Activated naive CD8-positive, alpha-beta T cell treated with anti-CD3 and anti-CD28 coated beads for 36 hours (primary cell): ENCODE measurements around the gene CYB5B. TPM values are rescaled to one million over a fixed set of nuclear protein-coding genes. Genes with fewer than 3 reads are reported as not detected.
"Not testable (repeated sequence)": the region's sequence is repeated elsewhere in the genome, so short reads cannot be mapped to it uniquely, and the experiment has no call there.

Source experiments
- DNase-seq: peaks from one replicate; pipeline ENCODE4 v3.0.0; 2021
- H3K27ac Mint-ChIP-seq: one replicate; pipeline ENCODE4 v1.8.0; 2022; ENCODE audit warnings: mild to moderate bottlenecking, moderate library complexity, mixed read lengths
- H3K27me3 Mint-ChIP-seq: one replicate; pipeline ENCODE4 v1.8.0; 2022; ENCODE audit warnings: mild to moderate bottlenecking, mixed read lengths
- H3K36me3 Mint-ChIP-seq: one replicate; pipeline ENCODE4 v1.8.0; 2021; ENCODE audit warnings: mild to moderate bottlenecking, mixed read lengths
- H3K4me1 Mint-ChIP-seq: one replicate; pipeline ENCODE4 v1.8.0; 2021; ENCODE audit warnings: mixed read lengths
- H3K4me3 Mint-ChIP-seq: one replicate; pipeline ENCODE4 v1.8.0; 2022; ENCODE audit warnings: mild to moderate bottlenecking, moderate library complexity, mixed read lengths
- H3K9me3 Mint-ChIP-seq: one replicate; pipeline ENCODE4 v1.8.0; 2022; ENCODE audit warnings: mixed read lengths
- total RNA-seq, 2 experiments: library from RNA; stranded (reverse); gene quantifications; one replicate each; pipeline ENCODE4 v1.2.3, GENCODE V29; 2021

CYB5B gene
- total RNA-seq, 2 experiments from 2014 or later: 182 to 183 TPM

GRCh38 chr16:69424935-69425784, 741 bp downstream of the CYB5B start:
- Mint-ChIP-seq H3K27me3 (no peaks in the 10 kb centered on the region), H3K9me3 (peaks cover 7% of the 10 kb centered on the region), H3K4me1 (peaks cover 34% of the 10 kb centered on the region), H3K36me3 (peaks cover 39% of the 10 kb centered on the region), H3K27ac (peak overlapping the region; percentile 93), H3K4me3 (peak overlapping the region; percentile 97)
- DNase-seq: no peak

GRCh38 chr16:69428652-69429051, 4.2 kb downstream of the CYB5B start:
- H3K27me3 Mint-ChIP-seq: no peaks in the 10 kb centered on the region
- H3K4me3 Mint-ChIP-seq: no peak overlapping the region
- peaks cover 59% of the 10 kb centered on the region for H3K36me3 Mint-ChIP-seq
- no peak overlapping the region for H3K27ac Mint-ChIP-seq
- H3K4me1 Mint-ChIP-seq: peaks cover 43% of the 10 kb centered on the region
- peaks cover 7% of the 10 kb centered on the region for H3K9me3 Mint-ChIP-seq
- no peak for DNase-seq

GRCh38 chr16:69429058-69429640, 4.7 kb downstream of the CYB5B start:
- not testable (repeated sequence) for H3K4me3 Mint-ChIP-seq, DNase-seq, H3K27me3 Mint-ChIP-seq, H3K9me3 Mint-ChIP-seq
- Mint-ChIP-seq H3K27ac (peak overlapping the region; percentile 3), H3K4me1 (peaks cover 44% of the 10 kb centered on the region), H3K36me3 (peaks cover 62% of the 10 kb centered on the region)

GRCh38 chr16:69431948-69432468, 7.6 kb downstream of the CYB5B start:
- H3K36me3 Mint-ChIP-seq: peaks cover 70% of the 10 kb centered on the region
- peaks cover 7% of the 10 kb centered on the region for H3K9me3 Mint-ChIP-seq
- no peak for DNase-seq
- no peak overlapping the region for H3K27ac Mint-ChIP-seq
- H3K4me1 Mint-ChIP-seq: peaks cover 57% of the 10 kb centered on the region
- H3K4me3 Mint-ChIP-seq: no peak overlapping the region
- no peaks in the 10 kb centered on the region for H3K27me3 Mint-ChIP-seq

GRCh38 chr16:69434066-69434465, 9.6 kb downstream of the CYB5B start:
- no peaks in the 10 kb centered on the region for H3K9me3 Mint-ChIP-seq
- H3K27me3 Mint-ChIP-seq: no peaks in the 10 kb centered on the region
- H3K36me3 Mint-ChIP-seq: peaks cover 60% of the 10 kb centered on the region
- no peak overlapping the region for H3K27ac Mint-ChIP-seq
- no peak for DNase-seq
- H3K4me1 Mint-ChIP-seq: peaks cover 67% of the 10 kb centered on the region
- H3K4me3 Mint-ChIP-seq: no peak overlapping the region

- peaks cover 70% of the 10 kb centered on the region for H3K4me1 Mint-ChIP-seq
- no peaks in the 10 kb centered on the region for H3K27me3 Mint-ChIP-seq
- no peak for DNase-seq
- peak overlapping the region; percentile 22 for H3K27ac Mint-ChIP-seq
- H3K4me3 Mint-ChIP-seq: no peak overlapping the region
- H3K9me3 Mint-ChIP-seq: no peaks in the 10 kb centered on the region
- peaks cover 54% of the 10 kb centered on the region for H3K36me3 Mint-ChIP-seq
Observed at GRCh38 chr16:69435977-69436820, 11.8 kb downstream of the CYB5B start.

- DNase-seq: no peak
- no peak overlapping the region for H3K4me3 Mint-ChIP-seq
- H3K36me3 Mint-ChIP-seq: peaks cover 54% of the 10 kb centered on the region
- H3K27ac Mint-ChIP-seq: peak overlapping the region; percentile 22
- H3K27me3 Mint-ChIP-seq: no peaks in the 10 kb centered on the region
- H3K4me1 Mint-ChIP-seq: peaks cover 64% of the 10 kb centered on the region
- H3K9me3 Mint-ChIP-seq: no peaks in the 10 kb centered on the region
Observed at GRCh38 chr16:69436896-69437295, 12.5 kb downstream of the CYB5B start.

GRCh38 chr16:69438465-69438864, 14.0 kb downstream of the CYB5B start:
- Mint-ChIP-seq H3K27ac (peak overlapping the region; percentile 55), H3K36me3 (peaks cover 52% of the 10 kb centered on the region), H3K4me3 (no peak overlapping the region), H3K27me3 (no peaks in the 10 kb centered on the region), H3K4me1 (peaks cover 59% of the 10 kb centered on the region), H3K9me3 (no peaks in the 10 kb centered on the region)
- DNase-seq: no peak

GRCh38 chr16:69440250-69440649, 15.8 kb downstream of the CYB5B start:
- Mint-ChIP-seq H3K9me3 (no peaks in the 10 kb centered on the region), H3K36me3 (peaks cover 50% of the 10 kb centered on the region), H3K4me3 (no peak overlapping the region), H3K4me1 (peaks cover 62% of the 10 kb centered on the region), H3K27me3 (no peaks in the 10 kb centered on the region), H3K27ac (peak overlapping the region; percentile 25)
- DNase-seq: no peak

- not testable (repeated sequence) for H3K27me3 Mint-ChIP-seq, H3K9me3 Mint-ChIP-seq, DNase-seq, H3K27ac Mint-ChIP-seq, H3K4me3 Mint-ChIP-seq
- Mint-ChIP-seq H3K36me3 (peaks cover 45% of the 10 kb centered on the region), H3K4me1 (peaks cover 56% of the 10 kb centered on the region)
Observed at GRCh38 chr16:69441030-69441429, 16.6 kb downstream of the CYB5B start.

GRCh38 chr16:69443927-69444631, 19.7 kb downstream of the CYB5B start:
- peak overlapping the region; percentile 91 for H3K27ac Mint-ChIP-seq
- H3K9me3 Mint-ChIP-seq: no peaks in the 10 kb centered on the region
- peaks cover 40% of the 10 kb centered on the region for H3K36me3 Mint-ChIP-seq
- no peak for DNase-seq
- H3K27me3 Mint-ChIP-seq: no peaks in the 10 kb centered on the region
- H3K4me3 Mint-ChIP-seq: peak overlapping the region; percentile 60
- peaks cover 34% of the 10 kb centered on the region for H3K4me1 Mint-ChIP-seq

- Mint-ChIP-seq H3K9me3 (no peaks in the 10 kb centered on the region), H3K4me1 (peaks cover 32% of the 10 kb centered on the region), H3K4me3 (peak overlapping the region; percentile 60), H3K27ac (peak overlapping the region; percentile 91), H3K27me3 (no peaks in the 10 kb centered on the region), H3K36me3 (peaks cover 39% of the 10 kb centered on the region)
- DNase-seq: no peak
Observed at GRCh38 chr16:69444873-69445517, 20.6 kb downstream of the CYB5B start.

- Mint-ChIP-seq H3K9me3 (no peaks in the 10 kb centered on the region), H3K27me3 (no peaks in the 10 kb centered on the region), H3K4me3 (no peak overlapping the region), H3K4me1 (peaks cover 20% of the 10 kb centered on the region), H3K36me3 (peaks cover 36% of the 10 kb centered on the region), H3K27ac (no peak overlapping the region)
- DNase-seq: no peak
Observed at GRCh38 chr16:69448470-69449193, 24.2 kb downstream of the CYB5B start.
